ENCODE results near the gene SPPL2A.
"Not testable (repeated sequence)": the region's sequence is repeated elsewhere in the genome, so short reads cannot be mapped to it uniquely, and the experiment has no call there.

The SPPL2A gene

DNA sequence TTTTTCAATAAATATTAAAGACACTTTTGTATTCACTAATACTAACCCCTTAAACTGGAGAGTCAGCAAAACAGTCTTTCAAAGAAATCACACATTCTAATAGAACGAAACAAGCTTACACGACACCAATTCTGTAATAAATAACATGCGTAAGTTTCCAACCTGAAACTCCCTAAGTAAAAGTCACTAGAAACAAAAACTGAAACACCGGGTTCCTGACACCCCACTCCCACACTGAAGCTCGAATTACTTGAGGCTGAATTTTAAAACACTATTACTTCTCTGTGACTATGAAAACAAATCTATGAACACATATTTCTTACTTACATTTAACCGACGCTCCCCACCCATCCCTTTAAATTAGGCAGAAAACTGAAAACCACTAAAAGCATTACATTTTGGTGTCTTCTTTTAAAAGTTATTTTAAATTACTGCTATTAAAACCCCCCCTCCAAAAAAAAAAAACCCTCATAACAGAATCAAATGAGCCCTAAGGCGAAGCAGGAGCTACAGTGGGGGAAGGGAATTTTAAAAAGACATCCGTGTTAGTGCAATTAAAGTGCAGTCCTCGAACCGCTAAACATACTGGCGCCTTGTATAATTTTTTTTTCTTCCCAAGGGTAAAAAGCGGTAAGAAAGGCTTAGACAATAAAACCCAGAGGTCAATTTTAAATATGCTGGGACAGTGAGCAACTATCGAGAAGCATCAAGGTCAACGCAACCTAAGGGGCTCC is 878 bp downstream of the SPPL2A start:
- peak; percentile 42 for DNase-seq

DNA sequence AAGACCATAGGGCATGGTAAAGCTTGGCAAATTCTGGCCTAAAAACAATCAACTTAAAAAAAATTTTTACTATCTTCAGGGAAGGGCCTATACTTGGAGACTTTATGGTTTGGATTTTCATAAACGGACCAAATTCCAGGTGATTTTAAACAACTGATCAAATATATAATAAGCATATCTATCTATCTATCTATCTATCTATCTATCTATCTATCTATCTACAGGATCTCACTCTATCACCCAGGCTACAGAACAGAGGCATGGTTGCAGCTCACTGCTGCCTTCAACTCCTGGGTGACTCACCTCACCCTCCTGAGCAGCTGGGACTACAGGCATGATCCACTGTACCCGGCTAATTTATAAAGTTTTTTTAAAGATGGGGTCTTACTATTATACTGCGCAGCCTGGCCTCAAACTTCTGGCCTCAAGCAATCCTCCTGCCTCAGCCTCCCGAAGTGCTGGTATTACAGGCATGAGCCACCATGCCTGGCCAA is 6.7 kb downstream of the SPPL2A start:
- DNase-seq: no peak

DNA sequence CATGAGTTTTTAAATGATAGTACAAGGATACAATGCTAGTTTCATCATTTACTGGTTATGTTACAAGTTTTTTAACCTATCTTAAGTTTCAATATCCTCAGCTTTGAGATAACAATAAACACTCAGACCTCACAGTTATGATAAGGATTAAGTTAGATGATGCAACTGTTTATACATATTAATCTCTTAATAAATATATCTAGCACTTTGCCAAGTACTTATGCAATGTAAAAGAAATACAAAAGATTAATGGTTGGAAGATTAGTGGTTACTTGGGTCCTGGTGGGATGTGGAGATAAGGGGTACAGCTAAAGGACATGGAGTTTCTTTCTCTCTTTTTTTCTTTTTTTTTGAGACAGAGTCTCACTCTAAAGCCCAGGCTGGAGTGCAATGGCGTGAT is 12.0 kb downstream of the SPPL2A start:
- DNase-seq: no peak

DNA sequence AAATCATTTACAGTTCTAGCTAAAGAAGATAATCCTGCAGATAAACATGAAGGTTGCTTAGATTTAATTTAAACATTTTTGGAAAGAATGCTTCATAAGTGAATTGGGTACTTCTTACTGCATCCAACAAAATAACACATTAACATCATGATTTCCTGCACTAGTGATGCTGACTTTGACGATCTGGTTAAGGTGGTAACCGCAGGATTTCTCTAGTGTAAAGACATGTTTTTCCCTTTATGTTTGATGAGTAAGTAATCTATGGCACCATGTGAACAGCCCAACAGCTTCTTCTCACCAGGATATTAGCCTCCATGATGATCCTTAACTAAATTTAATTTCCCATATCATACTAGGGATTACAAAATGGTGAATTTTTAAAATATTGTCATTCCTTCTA is 14.1 kb downstream of the SPPL2A start:
- DNase-seq: no peak

DNA sequence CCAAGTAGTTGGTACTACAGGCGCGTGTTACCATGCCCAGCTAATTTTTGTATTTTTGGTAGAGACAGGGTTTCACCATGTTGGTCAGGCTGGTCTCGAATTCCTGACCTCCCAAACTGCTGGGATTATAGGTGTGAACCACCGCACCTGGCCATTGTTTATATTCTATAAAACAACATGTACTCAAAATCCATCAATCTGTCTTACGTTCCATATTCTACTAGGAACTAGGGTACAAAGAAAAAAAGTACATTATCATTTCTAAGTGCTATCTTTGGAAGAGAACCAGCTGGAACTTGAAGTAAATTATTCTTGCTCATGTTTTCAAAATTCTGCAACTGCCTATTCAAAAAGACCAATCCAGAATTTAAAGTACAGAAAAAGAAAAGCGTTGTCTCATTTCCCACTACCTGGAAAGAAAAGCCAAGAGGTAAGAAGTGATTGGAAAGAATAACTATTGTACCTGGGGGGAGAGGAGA is 15.2 kb downstream of the SPPL2A start:
- DNase-seq: no peak

DNA sequence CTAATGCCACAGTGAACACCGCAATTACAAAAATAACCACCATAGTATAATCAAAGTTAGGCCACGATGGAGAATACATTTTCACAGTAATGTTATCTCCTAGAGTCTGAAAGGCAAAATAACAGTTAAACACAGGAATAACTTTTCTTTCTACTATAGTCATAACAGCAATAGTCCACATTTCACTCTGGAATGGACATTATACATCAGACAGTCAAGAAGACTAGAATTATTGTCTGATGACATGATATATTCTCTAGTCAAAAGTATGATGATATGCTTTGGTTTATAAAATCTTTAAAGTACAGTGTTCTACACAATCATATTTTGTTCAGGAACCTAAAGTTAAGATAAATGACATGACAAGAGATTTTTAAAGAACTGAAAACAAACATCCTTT is 18.0 kb downstream of the SPPL2A start:
- no peak for DNase-seq

DNA sequence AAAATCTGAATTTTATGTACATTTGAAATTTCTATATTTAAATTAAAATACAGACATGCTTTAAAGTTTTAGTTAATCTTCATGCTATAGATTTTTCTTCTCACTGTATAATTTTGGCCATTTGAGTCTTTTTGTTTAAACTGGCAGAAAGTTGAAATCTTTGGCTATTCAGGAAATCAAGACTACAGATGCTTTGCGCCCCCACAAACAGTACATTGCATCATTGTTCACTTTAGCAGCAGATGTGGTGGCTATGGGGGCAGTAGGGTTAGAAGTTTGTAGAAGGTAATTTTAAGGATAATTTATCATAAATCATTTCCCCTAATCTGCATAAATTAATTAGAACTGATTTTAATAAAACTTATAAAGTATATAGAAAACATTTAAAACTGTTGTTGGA is 20.9 kb downstream of the SPPL2A start:
- no peak for DNase-seq

DNA sequence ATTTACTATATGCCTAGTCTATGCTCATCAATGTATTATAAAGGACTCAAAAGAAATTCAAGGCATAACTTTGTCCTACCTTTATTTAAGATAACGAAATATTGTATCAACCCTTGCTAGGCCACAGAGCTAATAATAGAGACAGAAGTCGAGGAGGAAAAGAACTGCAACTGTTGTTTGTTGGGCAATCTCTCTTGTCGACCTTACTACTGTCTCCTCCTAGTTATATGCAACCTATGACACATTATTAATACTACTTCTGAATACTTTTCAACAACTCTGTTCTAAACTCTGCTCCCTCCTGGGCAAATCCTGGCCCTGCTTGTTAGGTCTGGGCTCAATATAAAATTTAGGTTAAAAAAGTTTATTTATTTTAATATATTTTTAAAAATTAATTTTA is 24.6 kb downstream of the SPPL2A start:
- DNase-seq: no peak

DNA sequence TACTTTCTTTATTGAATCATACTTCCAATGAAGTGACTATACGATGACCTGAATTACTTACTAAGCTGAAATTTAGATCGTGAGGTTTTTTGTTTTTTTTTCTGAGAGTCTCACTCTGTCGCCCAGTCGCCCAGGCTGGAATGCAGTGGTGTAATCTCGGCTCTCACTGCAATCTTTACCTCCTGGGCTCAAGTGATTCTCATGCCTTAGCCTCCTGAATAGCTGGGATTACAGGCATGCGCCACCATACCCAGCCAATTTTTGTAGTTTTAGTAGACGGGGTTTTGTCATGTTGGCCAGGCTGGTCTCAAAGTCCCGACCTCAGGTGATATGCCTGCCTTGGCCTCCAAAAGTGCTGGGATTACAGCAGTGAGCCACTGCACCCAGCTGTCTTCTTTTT is 28.7 kb downstream of the SPPL2A start:
- DNase-seq: no peak

DNA sequence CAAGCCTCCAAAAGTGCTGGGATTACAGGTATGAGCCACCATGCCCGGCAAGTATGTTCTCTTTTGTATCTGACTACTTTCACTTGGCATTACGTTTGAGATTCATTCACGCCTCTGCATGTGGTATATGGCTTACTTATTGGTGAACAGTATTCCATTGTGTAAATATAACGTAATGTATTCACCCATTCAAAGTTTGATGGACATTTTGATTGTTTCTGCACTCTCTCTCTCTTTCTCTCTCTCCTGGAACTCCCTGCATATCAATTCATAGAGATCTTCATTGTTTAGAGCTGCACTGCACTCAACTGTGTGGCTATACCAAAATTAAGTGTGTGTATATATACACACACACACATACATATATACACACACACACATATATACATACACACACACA is 30.4 kb downstream of the SPPL2A start:
- DNase-seq: no peak

DNA sequence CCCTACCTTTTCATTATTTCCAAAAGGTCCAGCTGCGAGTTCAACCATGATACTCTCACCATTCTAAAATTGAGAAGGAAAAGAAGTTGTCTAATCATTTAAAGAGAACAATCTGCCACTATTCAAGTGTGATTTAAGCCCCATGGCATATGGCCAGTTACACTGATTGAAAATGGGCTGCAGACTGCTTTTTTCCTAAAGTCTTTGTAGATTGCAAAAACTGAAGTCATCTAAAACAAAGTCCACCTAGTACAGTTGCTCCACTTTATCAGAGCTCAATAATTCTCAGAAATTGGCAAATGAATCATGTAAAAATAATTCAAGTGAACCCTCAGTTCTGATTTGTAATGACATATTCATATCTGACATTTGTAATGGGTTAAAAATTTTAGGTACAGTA is 39.2 kb downstream of the SPPL2A start:
- DNase-seq: no peak

DNA sequence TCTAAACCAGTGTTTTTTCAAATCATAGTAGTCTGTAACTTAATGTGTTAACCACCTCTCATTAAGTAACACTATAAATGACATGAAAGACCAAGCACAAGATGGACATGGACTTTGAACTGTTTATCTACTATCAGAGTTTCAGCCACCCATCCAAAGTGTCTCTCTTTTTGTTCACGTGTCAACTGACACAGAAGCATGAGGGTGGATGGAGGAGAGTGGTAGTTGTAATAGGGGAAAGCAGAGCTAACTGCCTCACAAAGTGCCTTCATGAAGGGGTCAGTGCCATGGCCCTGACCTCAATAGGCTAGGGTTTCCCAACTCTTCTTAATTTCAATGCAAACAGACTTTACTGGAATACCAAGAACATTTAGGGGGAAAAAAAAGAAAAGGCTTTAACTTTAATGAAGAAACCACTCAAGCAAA is 46.8 kb downstream of the SPPL2A start:
- DNase-seq: no peak

DNA sequence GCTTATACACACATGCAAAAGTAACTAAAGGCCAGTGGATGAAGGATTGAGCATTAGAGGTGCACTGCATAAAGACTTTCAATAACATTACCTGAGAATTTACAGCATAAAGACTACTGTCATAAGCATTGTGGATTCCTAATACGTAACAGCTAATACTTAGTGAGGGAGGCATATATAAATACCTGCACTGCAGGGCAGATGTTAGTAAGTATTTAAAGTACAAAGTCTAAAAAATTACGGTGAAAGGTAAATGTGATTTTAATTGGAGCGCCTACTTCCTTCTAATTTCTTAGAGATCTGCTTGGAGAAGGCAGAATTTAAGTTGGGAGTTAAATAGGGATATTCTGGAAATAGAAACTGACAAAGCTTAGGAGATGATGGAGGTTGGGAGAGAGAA is 53.5 kb downstream of the SPPL2A start:
- no peak for DNase-seq

DNA sequence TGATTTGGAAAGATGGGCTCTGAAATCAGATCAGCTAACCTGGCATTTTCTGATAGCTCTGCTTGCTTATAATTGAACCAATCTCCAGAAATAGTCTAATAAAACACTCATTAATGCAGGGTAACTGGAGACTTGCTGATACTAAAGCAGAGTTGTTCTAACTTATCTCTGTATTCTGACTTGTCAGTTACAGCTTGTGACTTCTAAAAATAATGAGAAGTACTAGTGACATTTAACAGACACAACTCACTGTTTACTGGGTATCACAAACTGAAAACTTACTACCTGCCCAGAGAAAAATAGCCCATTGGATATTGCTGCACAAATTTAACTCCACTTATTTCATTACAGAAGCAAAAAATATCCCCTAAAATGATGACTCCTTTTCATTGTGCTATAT is 54.9 kb downstream of the SPPL2A start:
- no peak for DNase-seq

DNA sequence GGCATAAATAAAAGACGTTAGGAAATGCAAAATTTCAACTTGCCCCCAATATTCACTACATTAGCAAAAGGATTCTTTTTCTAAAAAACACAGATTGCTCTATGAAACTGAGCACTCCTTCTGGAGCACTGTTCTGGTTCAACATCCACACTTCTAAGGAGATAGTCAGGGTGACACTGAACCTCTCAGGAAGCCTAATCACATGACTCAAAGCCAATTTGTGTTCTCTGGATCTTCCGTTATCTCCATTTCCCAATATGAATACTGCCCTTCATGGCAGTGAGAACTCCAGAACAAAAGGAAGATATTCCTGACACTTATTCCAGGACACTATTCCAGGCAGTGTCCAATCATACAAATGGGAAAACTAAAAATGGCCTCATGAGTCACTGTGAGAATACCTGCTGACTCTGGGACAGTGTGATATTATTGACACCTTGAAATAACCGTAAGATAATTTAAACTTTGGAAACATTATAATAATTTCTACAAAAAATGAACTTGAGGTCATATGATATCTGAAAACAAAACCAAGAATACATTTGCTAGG is 57.6 kb downstream of the SPPL2A start:
- no peak for DNase-seq

DNA sequence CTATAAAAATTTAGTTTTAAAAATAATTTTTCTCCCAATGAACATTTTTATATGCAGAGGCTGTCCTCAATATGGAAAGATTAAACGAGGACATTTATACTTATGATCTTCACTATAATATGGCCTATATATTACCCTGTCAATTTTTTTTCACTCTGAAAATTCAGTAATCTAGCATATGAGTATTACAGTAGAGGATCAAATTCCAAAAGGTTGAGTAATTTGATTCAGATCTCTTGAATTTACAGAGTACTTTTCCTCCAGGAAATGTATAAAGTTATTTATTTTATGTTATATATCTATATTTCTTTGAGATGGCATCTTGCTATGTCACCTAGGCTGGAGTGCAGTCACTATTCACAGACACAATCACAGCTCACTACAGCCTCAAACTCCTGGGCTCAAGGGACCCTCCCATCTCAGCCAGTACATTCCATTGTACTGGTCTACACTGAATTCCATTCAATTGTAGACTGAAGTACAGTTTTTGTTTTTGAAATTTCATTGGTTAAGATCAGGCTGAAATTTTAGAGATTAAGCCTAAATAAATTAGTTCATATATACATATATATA is 62.7 kb downstream of the SPPL2A start:
- no peak for DNase-seq

DNA sequence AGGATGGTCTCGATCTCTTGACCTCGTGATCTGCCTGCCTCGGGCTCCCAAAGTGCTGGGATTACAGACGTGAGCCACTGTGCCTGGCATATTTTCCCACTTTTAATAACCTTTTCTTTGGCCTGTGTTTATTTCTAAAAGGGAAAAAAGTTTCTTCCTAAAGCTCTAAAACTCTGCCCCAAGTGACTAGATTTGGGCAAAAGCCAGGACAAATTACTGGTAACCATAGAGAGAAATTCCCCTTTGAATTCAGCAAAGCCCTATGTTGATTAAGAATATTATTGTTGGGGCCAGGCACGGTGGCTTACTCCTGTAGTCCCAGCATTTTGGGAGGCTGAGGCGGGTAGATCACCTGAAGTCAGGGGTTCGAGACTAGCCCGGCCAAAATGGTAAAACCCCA is 67.4 kb downstream of the SPPL2A start:
- no peak for DNase-seq

DNA sequence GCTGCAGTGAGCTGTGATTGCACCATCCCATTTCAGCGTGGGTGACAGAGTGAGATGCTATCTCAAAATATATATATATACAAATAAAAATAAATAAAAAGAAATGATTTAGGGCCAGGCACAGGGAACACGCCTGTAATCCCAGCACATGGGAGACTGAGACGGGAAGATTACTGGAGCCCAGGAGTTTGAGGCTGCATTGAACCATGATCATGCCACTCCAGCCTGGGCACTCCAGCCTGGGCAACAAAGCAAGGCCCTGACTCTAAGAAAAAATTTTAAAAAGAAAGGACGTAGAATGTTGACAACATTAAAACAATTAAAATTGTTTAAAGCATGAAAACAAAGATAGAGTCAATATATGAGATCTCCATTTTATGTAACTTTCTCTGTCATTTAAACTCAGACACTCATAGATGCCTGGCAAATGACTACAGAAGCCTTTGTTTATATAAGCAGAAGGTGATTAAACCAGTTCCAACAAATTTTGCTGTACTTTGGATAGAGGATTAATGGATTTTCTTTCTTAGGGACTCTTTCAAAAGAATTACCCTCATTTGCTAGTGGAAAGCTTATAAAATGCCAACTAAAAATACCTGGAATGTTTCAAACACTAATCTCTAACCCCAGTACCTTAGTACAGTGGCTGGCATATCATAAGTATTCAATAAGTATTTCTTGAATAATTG is 68.3 kb downstream of the SPPL2A start:
- no peak for DNase-seq

DNA sequence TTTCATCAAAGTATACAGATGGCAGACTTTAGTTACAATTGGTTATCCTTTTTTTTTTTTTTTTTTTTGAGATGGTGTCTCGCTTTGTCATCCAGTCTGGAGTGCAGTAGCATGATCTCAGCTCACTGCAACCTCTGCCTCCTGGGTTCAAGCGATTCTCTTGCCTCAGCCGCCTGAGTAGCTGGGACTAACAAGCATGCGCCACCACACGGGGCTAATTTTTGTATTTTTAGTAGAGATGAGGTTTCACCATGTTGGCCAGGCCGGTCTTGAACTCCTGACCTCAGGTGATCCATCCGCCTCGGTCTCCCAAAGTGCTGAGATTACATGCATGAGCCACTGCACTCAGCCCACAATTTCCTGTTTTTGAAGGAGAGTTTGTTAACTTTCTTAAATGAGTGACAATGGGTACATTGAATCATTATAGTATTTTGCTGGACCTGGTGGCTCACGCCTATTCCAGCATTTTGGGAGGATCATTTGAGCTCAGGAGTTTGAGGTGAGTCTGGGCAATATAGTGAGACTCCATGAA is 70.8 kb downstream of the SPPL2A start:
- not testable (repeated sequence) for DNase-seq

DNA sequence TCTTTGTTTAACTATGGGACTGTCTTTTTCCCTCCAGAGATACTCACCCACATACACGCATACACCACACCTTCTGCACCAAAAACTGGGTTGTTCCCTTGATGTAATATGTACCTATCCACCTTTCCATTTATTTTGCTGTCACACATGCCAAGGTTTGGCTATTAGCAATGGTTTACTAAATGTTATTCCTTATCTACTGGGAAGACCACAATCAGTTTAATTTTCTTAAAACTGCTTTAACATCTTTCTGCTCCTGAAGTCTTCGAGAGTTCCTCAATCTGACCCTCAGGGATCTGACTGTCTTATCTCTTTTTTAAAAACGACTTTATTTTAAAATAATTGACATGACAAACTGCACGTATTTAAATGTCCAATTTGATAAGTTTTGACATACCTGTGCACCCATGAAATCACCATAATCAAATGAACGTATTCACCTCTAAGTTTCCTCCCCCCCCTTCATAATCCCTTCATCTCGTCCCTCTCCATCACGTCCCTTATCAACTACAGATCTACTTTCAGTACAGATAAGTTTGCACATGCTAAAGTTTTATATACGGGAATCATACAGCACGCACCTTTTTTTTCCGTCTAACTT is 78.1 kb downstream of the SPPL2A start:
- DNase-seq: no peak

DNA sequence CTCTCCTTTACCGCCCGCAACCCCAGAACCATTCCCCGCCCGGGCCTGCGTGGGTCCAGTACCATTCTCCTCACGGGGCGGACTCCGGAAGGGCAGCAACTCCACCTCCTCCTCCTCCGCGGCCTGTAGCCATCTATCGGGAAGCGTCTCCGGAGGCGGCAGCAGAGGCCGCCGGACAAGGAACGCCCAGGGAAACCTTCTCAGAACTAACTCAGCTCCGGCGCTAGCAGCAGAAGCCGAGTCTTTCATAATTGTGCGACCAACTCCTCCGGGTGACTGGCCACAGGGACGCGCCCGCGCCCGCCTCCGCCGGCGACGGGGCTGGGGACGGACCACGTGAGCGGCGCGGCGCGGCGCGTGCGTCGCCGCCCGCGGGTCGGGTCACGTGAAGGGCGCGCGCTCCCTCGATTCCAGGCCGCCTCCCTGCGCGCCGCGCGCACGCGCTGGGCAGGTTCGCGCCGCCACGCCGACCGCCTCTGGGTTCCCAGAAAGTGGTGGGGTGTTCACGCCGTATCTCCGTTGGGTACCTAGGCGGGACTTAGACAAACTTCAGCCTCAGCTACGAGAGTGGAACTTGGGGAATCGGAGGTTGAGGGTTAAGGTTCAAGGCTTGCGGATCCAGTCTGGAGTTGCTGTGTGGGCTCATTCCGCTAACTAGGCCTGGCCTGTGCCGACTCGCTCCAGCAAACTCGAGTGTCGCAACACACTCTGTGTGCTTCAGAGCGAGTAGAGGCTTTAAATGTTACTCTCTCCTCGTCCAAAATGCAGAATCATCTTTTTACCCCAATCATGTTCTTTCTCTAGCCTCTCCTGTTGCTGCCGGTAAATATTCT is 78.8 kb downstream of the SPPL2A start, which contains the start of gene TRPM7:
Gene TRPM7, minus strand, starts transcription at position 329 of the 833 bp plus-strand sequence. Its CDS starts 264 bp downstream, at position 65.
- peak; percentile 79 for DNase-seq

DNA sequence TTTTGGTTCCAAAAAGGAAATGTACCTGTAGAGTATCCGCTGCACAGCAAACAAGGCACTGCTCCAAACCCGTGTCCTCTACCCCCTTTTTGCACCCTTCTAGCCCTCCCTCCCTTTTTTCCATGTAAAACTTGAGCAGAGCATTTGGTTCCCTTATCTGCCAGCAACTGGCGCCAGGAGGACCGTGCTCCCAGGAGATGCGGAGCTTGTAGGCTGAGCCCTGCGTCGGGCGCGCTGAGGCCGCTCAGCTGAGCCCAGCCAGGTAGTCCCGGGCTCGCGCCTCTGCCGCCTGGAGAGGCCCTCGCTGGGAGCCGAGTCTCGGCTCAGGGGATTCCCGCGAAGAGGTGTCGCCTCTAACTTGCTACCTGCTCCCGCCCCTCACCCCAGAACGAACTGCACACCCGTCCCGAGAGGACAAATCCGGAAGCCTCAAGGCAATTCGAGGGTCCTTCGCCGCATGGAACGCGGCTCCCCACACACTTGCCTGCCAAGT is 79.5 kb downstream of the SPPL2A start:
- DNase-seq: peak; percentile 71

Data from NCI-H146 (cell line).